Erythroblast (primary cell): ENCODE data around the gene PCF11.

Experiments
- GATA1 ChIP-seq: IDR thresholded peaks from 2 replicates; pipeline ENCODE4 v1.6.1; 2011; ENCODE audit warnings: low read depth, mild to moderate bottlenecking, control low read depth, low read length, moderate library complexity
- POLR2A ChIP-seq: IDR thresholded peaks from 2 replicates; pipeline ENCODE4 v1.6.1; 2011; ENCODE audit warnings: mild to moderate bottlenecking, low read length

DNA sequence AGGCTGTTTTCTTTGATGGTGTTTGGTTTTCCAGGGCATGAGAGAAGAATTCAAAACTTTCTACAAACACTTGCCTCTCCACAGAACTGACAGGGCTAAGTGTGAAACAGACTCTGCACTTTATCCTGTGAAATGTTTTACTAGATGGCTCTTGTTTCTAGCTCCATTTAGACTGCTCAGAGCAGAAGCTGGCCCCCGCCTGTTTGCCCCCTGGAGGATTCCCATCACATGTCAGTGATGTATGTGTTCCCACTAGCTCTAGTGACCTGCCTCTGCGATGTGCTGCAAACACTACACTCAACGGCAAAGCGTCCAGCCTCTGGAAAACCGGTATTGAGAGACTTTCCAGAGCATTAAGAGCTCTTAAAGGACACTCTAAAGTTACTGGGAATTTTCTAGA lies 41.4 kb upstream of the PCF11 start:
- TF ChIP-seq POLR2A (no peak), GATA1 (no peak)
